IMR-90 (cell line): ENCODE data around the gene CHIT1. TPM values are rescaled to one million over a fixed set of nuclear protein-coding genes. Genes with fewer than 3 reads are reported as not detected.

Experiments
- ATAC-seq: fragments of 200-7000 bp; cut with Tn5 transposase; 2 replicates; pipeline ENCODE4 v1.9.1; 2020; ENCODE audit warnings: low read depth, mild to moderate bottlenecking, moderate library complexity
- BruUV-seq: library from RNA; stranded (reverse); fragments of 400-500 nt; replicated peaks from 2 replicates; lab custom pipeline; 2021; lab: Mats Ljungman, UMichigan
- CTCF ChIA-PET: fragments of 300-600 bp; formaldehyde crosslinking; extraction: SDS; loops from one replicate; lab custom pipeline; 2021; ENCODE audit warnings: antibody characterized with exemption; lab: Yijun Ruan, JAX
- POLR2A ChIA-PET: fragments of 300-600 bp; sonication (Branson Sonifier 250); formaldehyde crosslinking; loops from one replicate; lab custom pipeline; 2022; ENCODE audit warnings: antibody characterized with exemption; ENCODE audit not compliant: unreplicated experiment; lab: Charles Lee
- DNase-seq: peaks from one replicate; pipeline ENCODE4 v3.0.0; 2013
- H2AFZ ChIP-seq: replicated peaks from 2 replicates; pipeline ENCODE3; 2013; ENCODE audit warnings: low read length, mild to moderate bottlenecking; ENCODE audit not compliant: poor library complexity
- H2AK5ac ChIP-seq: 2 replicates; pipeline ENCODE4 v1.6.1; 2013; ENCODE audit warnings: low read depth, low read length, inconsistent platforms
- H2AK9ac ChIP-seq: replicated peaks from 2 replicates; pipeline ENCODE3; 2013; ENCODE audit warnings: mild to moderate bottlenecking, low read depth, low read length, moderate library complexity; ENCODE audit not compliant: poor library complexity
- H2BK120ac ChIP-seq: 2 replicates; pipeline ENCODE4 v1.6.1; 2013; ENCODE audit warnings: low read depth, low read length, inconsistent platforms
- H2BK15ac ChIP-seq: 3 replicates; pipeline ENCODE4 v1.6.1; 2013; ENCODE audit warnings: low read depth, low read length, inconsistent platforms
- H2BK20ac ChIP-seq: 2 replicates; pipeline ENCODE4 v1.6.1; 2013; ENCODE audit warnings: low read depth, mild to moderate bottlenecking, inconsistent platforms, low read length, moderate library complexity
- H2BK5ac ChIP-seq: 2 replicates; pipeline ENCODE4 v1.6.1; 2013; ENCODE audit warnings: mild to moderate bottlenecking, low read depth, low read length, inconsistent platforms; ENCODE audit not compliant: poor library complexity, severe bottlenecking
- H3K14ac ChIP-seq: replicated peaks from 2 replicates; pipeline ENCODE4 v1.6.1; 2013; ENCODE audit warnings: low read depth, low read length, inconsistent platforms
- H3K18ac ChIP-seq: 2 replicates; pipeline ENCODE4 v1.6.1; 2013; ENCODE audit warnings: low read depth, low read length, control low read depth
- H3K23ac ChIP-seq: 2 replicates; pipeline ENCODE4 v1.6.1; 2013; ENCODE audit warnings: low read depth, low read length, inconsistent platforms
- H3K27ac ChIP-seq: 2 replicates; pipeline ENCODE4 v1.5.1; 2013; ENCODE audit warnings: mild to moderate bottlenecking, control low read depth, low read length; ENCODE audit not compliant: insufficient read depth
- H3K27me3 ChIP-seq: 2 replicates; pipeline ENCODE4 v1.6.1; 2013; ENCODE audit warnings: low read length; ENCODE audit not compliant: control insufficient read depth, insufficient read depth
- H3K36me3 ChIP-seq: 2 replicates; pipeline ENCODE4 v1.6.1; 2013; ENCODE audit warnings: low read length, mixed read lengths; ENCODE audit not compliant: control insufficient read depth, insufficient read depth
- H3K4ac ChIP-seq: 2 replicates; pipeline ENCODE4 v1.6.1; 2013; ENCODE audit warnings: low read depth, low read length, inconsistent platforms
- H3K4me1 ChIP-seq: 2 replicates; pipeline ENCODE4 v1.6.1; 2013; ENCODE audit warnings: low read length, mixed read lengths; ENCODE audit not compliant: control insufficient read depth, insufficient read depth
- H3K4me2 ChIP-seq: 2 replicates; pipeline ENCODE4 v1.6.1; 2013; ENCODE audit warnings: low read depth, mild to moderate bottlenecking, control low read depth, low read length, moderate library complexity
- H3K4me3 ChIP-seq: 2 replicates; pipeline ENCODE4 v1.5.1; 2013; ENCODE audit warnings: low read depth, mild to moderate bottlenecking, control low read depth, low read length, moderate library complexity; ENCODE audit not compliant: insufficient read depth
- H3K56ac ChIP-seq: 2 replicates; pipeline ENCODE4 v1.6.1; 2013; ENCODE audit warnings: low read length, inconsistent platforms; ENCODE audit not compliant: insufficient read depth; ENCODE audit errors: extremely low read depth
- H3K79me1 ChIP-seq, 2 experiments: 2 replicates each; pipeline ENCODE4 v1.6.1; 2013; ENCODE audit warnings: low read length in 2 of 2, inconsistent platforms in 1 of 2, low read depth in 1 of 2
- H3K9ac ChIP-seq: 2 replicates; pipeline ENCODE4 v1.6.1; 2013; ENCODE audit warnings: low read depth, low read length, control low read depth
- H3K9me1 ChIP-seq: 2 replicates; pipeline ENCODE4 v1.6.1; 2013; ENCODE audit warnings: low read length, inconsistent platforms; ENCODE audit not compliant: insufficient read depth
- H3K9me3 ChIP-seq: 2 replicates; pipeline ENCODE4 v1.6.1; 2013; ENCODE audit warnings: low read length; ENCODE audit not compliant: control insufficient read depth, insufficient read depth
- H4K20me1 ChIP-seq: 2 replicates; pipeline ENCODE4 v1.6.1; 2013; ENCODE audit warnings: low read length, inconsistent platforms; ENCODE audit not compliant: insufficient read depth
- H4K5ac ChIP-seq: 2 replicates; pipeline ENCODE4 v1.6.1; 2013; ENCODE audit warnings: mild to moderate bottlenecking, low read depth, low read length, control low read depth
- H4K8ac ChIP-seq, 2 experiments: 2 replicates each; pipeline ENCODE4 v1.6.1; 2013; ENCODE audit warnings: low read depth in 2 of 2, low read length in 2 of 2, control low read depth in 1 of 2, inconsistent platforms in 1 of 2
- H4K91ac ChIP-seq: 2 replicates; pipeline ENCODE4 v1.6.1; 2013; ENCODE audit warnings: low read depth, low read length, inconsistent platforms; ENCODE audit not compliant: insufficient read depth
- CEBPB ChIP-seq: IDR thresholded peaks from 2 replicates; pipeline ENCODE4 v1.6.1; 2012; ENCODE audit warnings: low read depth, low read length, improper control_type of control experiment
- CHD1 ChIP-seq: IDR thresholded peaks from 2 replicates; pipeline ENCODE4 v1.6.1; 2012; ENCODE audit warnings: low read depth, low read length, improper control_type of control experiment
- CTCF ChIP-seq: conservative IDR thresholded peaks from 2 replicates; pipeline ENCODE4 v1.5.1; 2012; ENCODE audit warnings: mild to moderate bottlenecking, low read depth, low read length, improper control_type of control experiment
- ELK1 ChIP-seq: fragments of 150-350 bp; IDR thresholded peaks from 2 replicates; pipeline ENCODE4 v1.6.1; 2016; ENCODE audit warnings: low read depth, mild to moderate bottlenecking, low read length, moderate library complexity, borderline replicate concordance
- FOS ChIP-seq: fragments of 150-350 bp; IDR thresholded peaks from 2 replicates; pipeline ENCODE4 v1.6.1; 2016; ENCODE audit warnings: low read depth, low read length
- MAFK ChIP-seq: IDR thresholded peaks from 2 replicates; pipeline ENCODE4 v1.6.1; 2012; ENCODE audit warnings: low read depth, low read length, improper control_type of control experiment
- MAZ ChIP-seq: IDR thresholded peaks from 2 replicates; pipeline ENCODE4 v1.6.1; 2012; ENCODE audit warnings: low read depth, mild to moderate bottlenecking, low read length, improper control_type of control experiment, moderate library complexity, borderline replicate concordance
- MXI1 ChIP-seq: IDR thresholded peaks from 2 replicates; pipeline ENCODE4 v1.6.1; 2012; ENCODE audit warnings: low read depth, mild to moderate bottlenecking, low read length, moderate library complexity, borderline replicate concordance
- NFE2L2 ChIP-seq: fragments of 150-350 bp; IDR thresholded peaks from 2 replicates; pipeline ENCODE4 v1.6.1; 2016; ENCODE audit warnings: low read depth, mild to moderate bottlenecking, low read length
- POLR2A ChIP-seq: IDR thresholded peaks from 2 replicates; pipeline ENCODE4 v1.6.1; 2012; ENCODE audit warnings: mild to moderate bottlenecking, low read depth, low read length
- RAD21 ChIP-seq: IDR thresholded peaks from 2 replicates; pipeline ENCODE4 v1.6.1; 2012; ENCODE audit warnings: low read length, improper control_type of control experiment
- RCOR1 ChIP-seq: IDR thresholded peaks from 2 replicates; pipeline ENCODE4 v1.6.1; 2012; ENCODE audit warnings: mild to moderate bottlenecking, low read length, improper control_type of control experiment; ENCODE audit not compliant: insufficient replicate concordance
- SMC3 ChIP-seq: fragments of 150-350 bp; IDR thresholded peaks from 2 replicates; pipeline ENCODE4 v1.6.1; 2016; ENCODE audit warnings: low read depth, mild to moderate bottlenecking, antibody characterized with exemption, low read length, moderate library complexity
- WGBS, 2 experiments: methylation state at CpG; one replicate each; pipeline versions ENCODE4 v1.1.5 to v1.1.7; 2013; ENCODE audit warnings: missing lambda C conversion rate in 2 of 2; ENCODE audit not compliant: insufficient read length in 1 of 2; ENCODE audit errors: extremely low coverage in 2 of 2; 5-methylcytosine and 5-hydroxymethylcytosine counted together
- dilution Hi-C: fragments of 300-500 bp; cut with HindIII; formaldehyde crosslinking; loops from one replicate; pipeline ENCODE4 v1.14.3; 2018; ENCODE audit warnings: low sequenced_read_pairs; ENCODE audit not compliant: unreplicated experiment
- in situ Hi-C: fragments of 300-500 bp; cut with MboI; formaldehyde crosslinking; loops from 3 replicates; pipeline ENCODE4 v1.14.3; 2019; ENCODE audit warnings: low sequenced_read_pairs, inconsistent platforms, mixed read lengths
- intact Hi-C: fragments of 100-400 bp; cut with micrococcal nuclease; formaldehyde crosslinking; loops from 2 replicates; pipeline ENCODE4 v1.10.0; 2022
- polyA plus RNA-seq, 3 experiments: library from polyadenylated mRNA; depleted of rRNA; stranded (reverse); fragments of >200 nt; gene quantifications; 2 replicates each; pipeline ENCODE4 v1.2.3, GENCODE V29; 2012; ENCODE audit warnings: low replicate concordance in 1 of 3
- total RNA-seq: library from RNA; depleted of rRNA; stranded (reverse); fragments of >200 nt; gene quantifications from 2 replicates; pipeline ENCODE4 v1.2.3, GENCODE V29; 2012

Gene CHIT1
- total and polyA plus RNA-seq, 2 of the 4 experiments (the other 2 are of a cell fraction): not detected

- no peak for TF ChIP-seq MAZ
These were observed 42.8 kb downstream of the CHIT1 start, which contains the start of gene CHI3L1 (continued) for GRCh38 chr1:203186446-203187303.

GRCh38 chr1:203186091-203186445 is 43.4 kb downstream of the CHIT1 start:
- no peak for DNase-seq
- Histone ChIP-seq H3K9me1 (no peaks in the 10 kb centered on the region), H3K4me1 (peaks cover 3% of the 10 kb centered on the region; the same call in 1 of the 2 replicates), H3K14ac (no peak overlapping the region), H2AFZ (no peak overlapping the region), H3K23ac (no peak overlapping the region), H4K20me1 (no peaks in the 10 kb centered on the region), H3K79me1 (no peaks in the 10 kb centered on the region), H3K56ac (no peak overlapping the region), H2BK15ac (no peak overlapping the region), H3K27ac (no peak overlapping the region), H3K36me3 (no peaks in the 10 kb centered on the region), H3K27me3 (peaks cover 20% of the 10 kb centered on the region), H2BK120ac (no peak overlapping the region), H2AK9ac (no peak overlapping the region), H3K9me3 (no peaks in the 10 kb centered on the region), H3K4me3 (no peak overlapping the region), H3K9ac (no peak overlapping the region), H3K4me2 (no peak overlapping the region), H4K8ac (no peak overlapping the region), H2BK20ac (no peak overlapping the region), H3K4ac (no peak overlapping the region), H3K18ac (no peak overlapping the region), H4K91ac (no peak overlapping the region), H2AK5ac (no peak overlapping the region), H2BK5ac (no peak overlapping the region), H4K5ac (no peak overlapping the region)
- BruUV-seq: no TSS peak
- CTCF ChIA-PET: no interaction called here
- intact Hi-C loops: no loop called here
- POLR2A ChIA-PET: no interaction called here
- in situ Hi-C loops: no loop called here
- dilution Hi-C loops: no loop called here
- WGBS, 2 experiments: no CpG with 5 or more reads among the region's 5 CpGs
- no peak for ATAC-seq
- TF ChIP-seq POLR2A (no peak), FOS (no peak), CEBPB (no peak), ELK1 (no peak), MXI1 (no peak), CHD1 (no peak), CTCF (no peak), RCOR1 (no peak), NFE2L2 (no peak), MAZ (no peak), SMC3 (no peak), RAD21 (no peak), MAFK (no peak)
